ENCODE results near the gene ABHD2. TPM values are rescaled to one million over a fixed set of nuclear protein-coding genes. Genes with fewer than 3 reads are reported as not detected.

The ABHD2 gene
- polyA plus RNA-seq, 1 experiment = 51.5 TPM

GRCh38 chr15:89115547-89115946, 27.3 kb downstream of the ABHD2 start:
- ChIA-PET POLR2A (interaction anchor here (1.1 kb wide), 1 partner anchor 28 kb away, joined by 5 read pairs; the partner anchor contains the start of gene ABHD2), CTCF (interaction anchor here (0.8 to 2.0 kb wide), 6 partner anchors 14 to 212 kb away, joined by 3 to 11 read pairs (median 4); no protein-coding TSS in a partner anchor)
- TF ChIP-seq CTCF (IDR thresholded peaks at IDR 0.05; ENCODE audit: low read depth, low read length) = no peak
- Histone ChIP-seq H3K9me3 (ENCODE audit: control insufficient read depth, insufficient read depth, low read length) (no peaks in the 10 kb centered on the region), H3K27ac (ENCODE audit: low read depth, low read length) (no peak overlapping the region), H3K4me3 (ENCODE audit: low read depth, low read length) (no peak overlapping the region), H3K27me3 (ENCODE audit: control insufficient read depth, insufficient read depth, low read length) (no peaks in the 10 kb centered on the region)
- DNase-seq (ENCODE audit: low read depth, low spot score) = no peak

GRCh38 chr15:89116404-89116803, 28.1 kb downstream of the ABHD2 start:
- no peak for TF ChIP-seq CTCF (IDR thresholded peaks at IDR 0.05; ENCODE audit: low read depth, low read length)
- ChIA-PET POLR2A (no interaction called here), CTCF (interaction anchor here (0.8 to 1.3 kb wide), 4 partner anchors 55 to 90 kb away, joined by 3 to 4 read pairs (median 3); no protein-coding TSS in a partner anchor)
- Histone ChIP-seq H3K4me3 (ENCODE audit: low read depth, low read length) (no peak overlapping the region), H3K27ac (ENCODE audit: low read depth, low read length) (no peak overlapping the region), H3K27me3 (ENCODE audit: control insufficient read depth, insufficient read depth, low read length) (no peaks in the 10 kb centered on the region), H3K9me3 (ENCODE audit: control insufficient read depth, insufficient read depth, low read length) (no peaks in the 10 kb centered on the region)
- DNase-seq (ENCODE audit: low read depth, low spot score) = no peak

- no peaks in the 10 kb centered on the region for H3K9me3 ChIP-seq (ENCODE audit: control insufficient read depth, insufficient read depth, low read length)
- no peak overlapping the region for H3K4me3 ChIP-seq (ENCODE audit: low read depth, low read length)
- no peak overlapping the region for H3K27ac ChIP-seq (ENCODE audit: low read depth, low read length)
- no peaks in the 10 kb centered on the region for H3K27me3 ChIP-seq (ENCODE audit: control insufficient read depth, insufficient read depth, low read length)
- TF ChIP-seq CTCF (IDR thresholded peaks at IDR 0.05; ENCODE audit: low read depth, low read length) = no peak
- DNase-seq (ENCODE audit: low read depth, low spot score) = no peak
- POLR2A ChIA-PET = no interaction called here
- CTCF ChIA-PET = interaction anchor here (1.0 to 2.1 kb wide), 4 partner anchors 9 to 61 kb away, joined by 3 to 8 read pairs (median 5); no protein-coding TSS in a partner anchor
These were observed 29.5 kb downstream of the ABHD2 start for GRCh38 chr15:89117790-89118189.

- DNase-seq (ENCODE audit: low read depth, low spot score) = no peak
- Histone ChIP-seq H3K27ac (ENCODE audit: low read depth, low read length) (no peak overlapping the region), H3K27me3 (ENCODE audit: control insufficient read depth, insufficient read depth, low read length) (no peaks in the 10 kb centered on the region), H3K4me3 (ENCODE audit: low read depth, low read length) (no peak overlapping the region), H3K9me3 (ENCODE audit: control insufficient read depth, insufficient read depth, low read length) (no peaks in the 10 kb centered on the region)
- POLR2A ChIA-PET = no interaction called here
- no peak for TF ChIP-seq CTCF (IDR thresholded peaks at IDR 0.05; ENCODE audit: low read depth, low read length)
- CTCF ChIA-PET = interaction anchor here (1.0 to 2.1 kb wide), 4 partner anchors 11 to 62 kb away, joined by 3 to 8 read pairs (median 6); no protein-coding TSS in a partner anchor
These were observed 30.3 kb downstream of the ABHD2 start for GRCh38 chr15:89118481-89118989.
